Measurements from ENCODE around the gene ITGAL.
"Not testable (repeated sequence)": the region's sequence is repeated elsewhere in the genome, so short reads cannot be mapped to it uniquely, and the experiment has no call there.

The ITGAL gene

DNA sequence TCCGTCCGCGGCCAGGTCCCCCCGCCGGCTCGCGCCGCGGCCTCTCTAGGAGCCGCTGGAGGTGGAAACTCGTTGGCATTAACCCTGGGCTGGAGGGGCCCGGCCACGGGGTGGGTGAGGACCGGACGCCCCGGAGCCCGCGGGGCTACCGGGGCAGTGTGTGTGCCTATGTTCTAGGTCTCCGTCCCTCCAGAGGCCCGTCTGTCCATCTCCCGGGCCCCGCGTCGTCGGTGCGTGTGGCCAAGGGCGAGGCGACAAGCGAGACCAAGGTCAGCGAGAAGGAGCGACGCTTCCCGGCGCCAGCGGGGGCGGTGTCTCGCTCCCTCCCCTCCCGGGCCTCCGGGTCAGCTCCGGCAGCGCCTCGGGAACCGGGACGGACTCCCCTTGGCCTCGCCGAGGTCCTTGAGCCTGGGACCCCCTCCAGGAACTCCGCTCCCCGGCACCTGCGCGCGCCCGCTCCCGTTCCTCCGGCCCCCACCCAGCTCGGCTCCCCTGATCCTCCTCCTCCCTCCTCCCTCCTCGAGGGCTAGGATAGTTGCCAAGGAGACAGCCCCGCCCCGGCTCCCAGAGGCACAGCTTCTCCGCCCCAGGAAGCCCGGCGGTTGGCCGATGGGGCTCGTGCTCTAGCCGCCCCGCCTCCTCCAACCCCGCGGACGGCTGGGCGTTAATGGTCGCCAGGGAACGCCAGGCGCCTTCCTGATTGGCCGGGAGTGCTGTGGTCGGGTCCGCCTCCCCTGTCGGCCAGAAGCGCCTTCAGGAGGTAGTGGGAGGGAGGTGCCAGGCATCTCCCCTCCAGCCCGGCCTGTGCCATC, 54.5 kb downstream of the ITGAL start:
- peak; percentile 99 for DNase-seq

DNA sequence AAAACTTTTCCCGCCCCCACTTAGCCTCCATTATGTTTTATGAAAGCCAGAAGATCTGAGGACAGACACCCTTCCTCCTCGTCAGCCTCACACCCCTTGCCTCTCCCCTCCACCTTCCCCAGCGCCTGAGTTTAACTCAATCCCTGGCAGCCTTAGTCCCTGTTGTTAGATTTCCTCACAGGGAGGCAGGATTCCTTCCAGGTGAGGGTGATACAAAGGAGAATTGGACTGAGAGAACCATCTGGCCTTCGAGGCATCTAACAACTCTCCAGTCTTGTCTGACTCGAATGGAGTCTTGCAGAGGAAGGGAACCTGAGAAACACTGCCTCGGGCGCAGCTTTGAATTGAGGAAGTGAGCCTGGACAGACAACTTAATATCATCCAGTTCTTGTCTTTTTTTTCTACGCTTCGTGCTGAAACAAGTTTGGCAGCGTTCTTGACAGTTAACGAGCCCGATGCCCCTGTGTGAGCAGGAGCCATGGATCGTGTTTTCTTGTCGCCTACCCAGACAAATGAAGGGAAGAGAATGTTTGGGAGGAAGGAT, 55.2 kb downstream of the ITGAL start:
- peak; percentile 78 for DNase-seq

DNA sequence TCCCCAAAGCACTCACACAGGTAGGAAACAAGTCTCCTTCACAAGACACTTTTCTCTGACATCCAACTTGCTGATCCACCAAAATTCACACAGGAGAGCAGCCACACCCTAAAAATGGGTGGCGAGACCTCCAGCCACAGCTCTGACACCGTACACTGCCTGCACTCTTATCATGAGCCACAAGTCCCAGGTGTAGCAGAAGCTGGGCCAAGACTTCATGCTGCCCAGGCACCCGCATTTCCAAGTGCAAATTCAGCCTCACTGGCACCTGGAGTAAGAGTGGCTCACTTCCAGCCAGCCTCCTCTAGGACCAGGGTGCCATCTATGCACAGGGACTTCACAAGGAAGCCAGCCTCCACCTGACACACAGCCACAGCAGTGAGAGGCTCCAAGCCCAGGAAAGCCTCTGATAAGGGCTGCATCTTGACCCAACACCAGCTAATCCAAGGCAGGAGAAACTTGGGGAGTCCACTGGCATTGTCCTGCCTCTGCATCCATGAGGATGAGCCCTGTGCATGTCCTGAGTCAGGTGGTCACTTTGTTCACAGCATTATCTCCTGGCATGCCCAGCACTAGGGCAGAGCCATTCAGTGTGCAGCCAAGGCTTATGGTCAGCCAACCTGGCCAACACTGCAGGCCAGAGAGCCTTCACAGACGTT, 56.4 kb downstream of the ITGAL start:
- DNase-seq: peak; percentile 68

DNA sequence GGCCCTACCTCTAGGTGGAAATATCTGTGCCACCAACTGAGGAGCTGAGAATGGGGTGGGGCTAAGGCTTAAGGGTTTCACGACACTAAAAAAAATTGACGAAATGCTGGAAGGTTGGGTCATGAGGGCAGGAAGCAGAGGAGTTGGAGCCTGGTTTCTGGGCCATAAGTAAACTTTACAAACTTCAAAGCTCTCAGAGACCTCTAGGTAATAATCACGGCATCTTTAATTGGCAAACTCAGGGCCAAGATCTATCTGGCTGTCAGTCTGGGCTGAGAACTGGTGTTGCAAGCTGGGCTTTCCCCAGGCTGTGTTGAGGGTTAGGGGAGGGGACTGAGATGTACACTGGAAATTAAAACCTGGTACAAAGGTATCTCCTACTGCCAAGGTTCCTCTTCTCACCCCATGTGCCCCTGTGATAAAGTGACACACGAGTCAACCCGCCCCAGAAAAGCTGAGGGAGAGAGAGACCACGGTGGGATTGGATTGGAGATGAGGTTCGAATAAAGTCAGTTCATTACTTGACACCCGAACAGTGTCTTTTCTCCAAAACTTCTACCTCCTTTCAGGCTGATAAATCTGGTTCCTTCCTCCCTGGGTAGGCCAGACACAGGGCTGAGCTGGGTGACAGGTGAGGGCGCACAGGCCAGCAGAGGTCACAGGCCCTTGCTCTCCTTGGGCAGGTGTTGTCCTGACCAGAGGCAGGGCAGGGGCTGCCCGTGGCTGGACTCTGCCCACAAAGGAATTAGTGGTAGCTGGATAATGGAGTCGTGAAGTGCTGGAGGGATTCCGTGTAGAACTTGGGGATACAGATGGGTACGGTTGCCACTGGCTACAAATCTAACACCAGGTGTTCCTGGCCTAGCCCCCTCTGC, 57.9 kb downstream of the ITGAL start:
- DNase-seq: peak; percentile 38

DNA sequence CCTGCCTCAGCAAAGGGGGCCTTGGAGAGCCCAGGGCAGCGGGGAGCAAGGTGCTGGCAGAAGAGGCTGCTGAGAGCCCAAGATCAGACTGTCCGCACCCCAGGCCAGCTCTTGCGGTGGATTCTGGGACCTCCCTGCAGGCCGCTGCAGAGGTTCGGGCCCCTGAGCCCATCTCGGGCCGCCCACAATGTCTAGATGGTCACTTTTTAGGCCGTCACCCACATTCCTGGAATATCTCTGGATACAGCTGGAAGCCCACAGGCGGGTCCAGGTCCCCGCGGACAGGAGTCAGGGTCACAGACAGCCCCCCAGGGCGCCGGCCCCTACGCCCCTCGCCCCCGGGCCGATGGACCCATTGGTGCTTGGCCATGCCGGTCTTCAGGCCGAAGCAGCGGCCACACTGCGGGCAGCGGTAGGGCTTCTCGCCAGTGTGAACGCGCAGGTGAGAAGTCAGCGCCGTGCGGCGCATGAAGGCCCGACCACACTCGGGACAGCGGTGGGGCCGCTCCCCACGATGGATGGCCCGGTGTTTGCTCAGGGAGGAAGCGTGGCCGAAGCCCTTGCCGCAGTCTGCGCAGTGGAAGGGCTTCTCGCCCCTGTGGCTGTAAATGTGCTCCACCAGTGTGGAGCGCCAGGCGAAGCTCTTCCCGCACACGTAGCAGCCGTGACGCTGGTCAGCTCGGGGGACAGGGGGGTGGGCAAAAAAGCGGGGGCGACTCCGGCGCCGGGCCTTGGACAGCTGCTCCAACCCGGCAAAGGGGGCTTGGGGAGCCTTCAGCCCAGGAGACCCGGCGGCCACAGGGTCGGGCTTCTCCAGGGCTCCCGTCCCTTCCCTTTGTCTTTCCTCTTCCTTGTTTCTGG, 60.0 kb downstream of the ITGAL start:
- DNase-seq: no peak

DNA sequence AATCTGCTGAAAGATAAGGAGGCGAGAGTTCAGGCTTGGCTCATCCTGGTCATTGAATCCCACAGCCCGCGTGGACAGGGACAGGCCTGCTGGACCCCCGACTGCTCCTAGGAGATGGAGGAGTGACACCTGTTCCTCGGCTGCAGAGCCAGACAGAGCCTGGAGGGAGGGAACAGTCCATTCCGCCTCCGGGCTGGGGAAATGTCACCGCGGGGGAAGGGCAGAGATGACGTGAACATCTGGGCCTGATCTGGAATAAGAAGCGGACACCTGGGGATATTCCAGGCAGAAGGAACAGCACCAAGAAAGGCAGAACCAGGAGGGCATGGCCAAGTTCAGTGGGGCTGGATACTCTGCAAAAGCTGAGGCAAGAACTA, 60.6 kb downstream of the ITGAL start:
- DNase-seq: no peak

DNA sequence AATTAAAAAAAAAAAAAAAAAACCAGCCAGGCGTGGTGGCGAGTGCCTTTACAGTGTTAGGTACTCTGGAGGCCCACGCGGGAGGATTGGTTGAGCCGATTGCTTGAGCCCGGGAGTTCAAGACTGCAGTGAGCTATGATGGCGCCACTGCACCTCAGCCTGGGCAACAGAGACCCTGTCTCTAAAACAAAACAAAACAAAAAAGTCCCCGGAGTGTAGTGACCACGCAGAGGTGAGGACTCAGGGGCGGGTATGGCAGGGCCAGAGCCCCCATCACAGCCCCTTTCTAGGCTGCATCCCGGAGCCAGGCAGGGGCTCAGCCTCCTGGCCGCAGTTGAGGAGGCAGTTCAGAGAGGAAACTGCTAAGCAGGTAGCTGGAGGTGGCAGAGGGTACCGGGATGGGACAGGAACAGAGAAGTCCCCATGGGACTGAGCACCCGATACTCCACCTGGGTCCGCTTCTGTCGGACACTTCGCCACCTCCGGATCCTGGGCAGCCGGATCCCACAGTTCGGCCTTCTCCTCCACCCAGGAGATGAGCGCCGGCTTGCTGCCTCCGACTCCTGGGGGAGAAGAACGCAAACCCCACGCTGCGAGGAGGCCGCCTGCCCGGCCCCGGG, 61.3 kb downstream of the ITGAL start:
- DNase-seq: peak; percentile 63

DNA sequence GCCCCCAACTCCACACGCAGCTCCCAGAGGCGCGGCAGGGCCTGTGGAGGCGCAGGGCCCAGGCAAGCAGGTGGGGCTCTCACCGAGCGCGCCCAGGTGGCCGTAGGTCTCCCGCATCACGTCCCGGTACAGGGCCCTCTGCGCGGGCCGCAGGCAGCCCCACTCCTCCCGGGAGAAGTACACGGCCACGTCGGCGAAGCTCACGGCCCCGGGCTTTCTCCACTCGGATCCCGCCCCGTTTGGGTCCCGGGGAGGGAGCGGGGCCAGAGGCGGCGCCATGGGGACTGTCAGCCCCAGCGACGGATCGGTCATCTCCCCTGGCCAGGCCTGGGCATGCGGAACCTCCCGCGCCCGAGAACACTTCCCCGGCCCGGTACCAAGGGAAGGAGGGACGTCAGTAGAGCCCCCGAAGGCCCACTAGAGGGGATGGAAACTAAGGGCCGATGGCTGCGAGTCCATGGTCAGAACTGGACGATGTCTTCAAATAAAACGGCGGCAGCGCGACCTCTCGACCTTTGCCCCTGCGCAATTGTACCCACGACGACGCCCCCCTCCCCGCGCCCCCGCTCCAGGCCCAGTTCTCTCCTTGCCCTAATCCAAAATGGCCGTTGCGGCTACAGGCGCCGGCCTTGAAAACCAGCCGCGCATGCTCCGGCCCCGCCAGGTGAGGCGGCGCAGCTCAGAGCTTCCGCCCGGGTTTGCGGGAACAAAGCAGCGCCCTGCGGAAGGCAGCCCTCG, 62.0 kb downstream of the ITGAL start, which contains the start of gene ZNF747:
Gene ZNF747, minus strand, starts transcription at position 491 of the 738 bp plus-strand sequence. Its CDS starts 179 bp downstream, at position 312.
- peak; percentile 94 for DNase-seq

DNA sequence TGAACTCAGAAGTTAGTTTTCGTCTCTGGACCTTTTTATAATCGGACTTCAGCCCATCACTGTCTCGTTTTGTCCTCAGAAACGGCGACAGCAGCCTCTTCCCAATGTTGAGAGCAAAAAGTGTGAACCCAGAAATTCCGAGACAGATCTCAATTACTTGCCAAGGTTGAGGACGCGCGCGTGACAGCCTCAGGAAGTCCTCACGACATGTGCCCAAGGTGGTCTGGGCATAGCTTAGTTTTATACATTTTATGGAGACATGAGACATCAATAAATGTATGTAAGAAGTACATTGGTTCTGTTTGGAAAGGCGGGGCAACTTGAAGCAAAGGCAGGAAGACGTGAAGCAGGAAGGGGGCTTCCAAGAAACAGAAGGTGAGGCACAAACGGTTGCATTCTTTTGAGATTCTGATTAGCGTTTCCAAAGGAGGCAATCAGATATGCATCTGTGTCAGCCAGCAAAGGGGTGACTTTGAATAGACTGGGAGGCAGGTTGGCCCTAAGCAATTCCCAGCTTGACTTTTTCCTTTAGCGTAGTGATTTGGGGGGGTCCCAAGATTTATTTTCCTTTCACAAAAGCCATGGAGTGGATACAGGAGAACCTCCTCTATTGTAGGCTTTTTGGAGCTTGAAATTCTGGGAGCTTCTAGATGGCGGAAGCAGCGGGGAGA, 62.7 kb downstream of the ITGAL start:
- DNase-seq: peak; percentile 65

DNA sequence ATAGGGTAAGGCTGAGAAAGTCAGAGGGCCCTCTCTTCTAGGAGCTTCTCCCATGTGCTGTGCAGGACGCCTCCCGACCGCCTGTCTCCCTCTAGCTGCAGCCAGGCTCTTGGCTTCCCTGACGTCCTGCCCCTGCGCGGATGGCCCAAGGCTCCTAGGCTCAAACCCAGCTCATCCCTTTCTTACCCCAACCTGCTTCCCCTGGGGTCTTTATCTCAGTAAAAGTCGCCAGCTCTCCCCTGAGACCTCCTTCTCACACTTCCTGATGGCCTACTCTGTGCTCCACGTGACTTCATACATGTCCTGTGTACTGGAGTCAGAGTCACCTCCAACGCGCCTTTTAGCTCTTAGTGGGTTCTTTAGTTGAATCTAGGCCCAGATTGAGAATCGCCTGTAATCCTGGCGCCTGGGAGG, 63.2 kb downstream of the ITGAL start:
- peak; percentile 92 for DNase-seq

DNA sequence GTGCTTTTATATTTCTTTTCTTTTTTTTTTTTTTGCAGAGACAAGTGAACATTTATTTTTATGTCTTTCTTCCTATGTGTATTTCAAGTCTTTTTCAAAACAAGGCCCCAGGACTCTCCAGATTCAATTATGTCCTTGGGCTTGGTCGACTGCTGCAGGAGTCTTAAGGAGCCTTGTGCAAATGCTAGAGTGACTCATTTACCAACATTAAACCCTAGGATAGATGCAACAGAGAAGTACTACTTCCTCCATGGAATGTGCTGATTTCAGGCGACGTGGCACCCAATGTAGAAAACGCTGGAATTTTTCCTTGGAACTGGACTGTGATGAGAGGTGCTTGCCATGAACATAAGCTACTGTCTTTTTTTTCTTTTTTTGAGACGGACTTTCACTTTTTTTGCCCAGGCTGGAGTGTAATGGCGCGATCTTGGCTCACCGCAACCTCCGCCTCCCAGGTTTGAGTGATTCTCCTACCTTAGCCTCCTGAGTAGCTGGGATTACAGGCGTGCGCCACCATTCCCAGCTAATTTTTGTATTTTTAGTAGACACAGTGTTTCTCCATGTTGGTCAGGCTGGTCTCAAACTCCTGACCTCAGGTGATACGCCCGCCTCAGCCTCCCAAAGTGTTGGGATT, 64.0 kb downstream of the ITGAL start:
- not testable (repeated sequence) for DNase-seq

DNA sequence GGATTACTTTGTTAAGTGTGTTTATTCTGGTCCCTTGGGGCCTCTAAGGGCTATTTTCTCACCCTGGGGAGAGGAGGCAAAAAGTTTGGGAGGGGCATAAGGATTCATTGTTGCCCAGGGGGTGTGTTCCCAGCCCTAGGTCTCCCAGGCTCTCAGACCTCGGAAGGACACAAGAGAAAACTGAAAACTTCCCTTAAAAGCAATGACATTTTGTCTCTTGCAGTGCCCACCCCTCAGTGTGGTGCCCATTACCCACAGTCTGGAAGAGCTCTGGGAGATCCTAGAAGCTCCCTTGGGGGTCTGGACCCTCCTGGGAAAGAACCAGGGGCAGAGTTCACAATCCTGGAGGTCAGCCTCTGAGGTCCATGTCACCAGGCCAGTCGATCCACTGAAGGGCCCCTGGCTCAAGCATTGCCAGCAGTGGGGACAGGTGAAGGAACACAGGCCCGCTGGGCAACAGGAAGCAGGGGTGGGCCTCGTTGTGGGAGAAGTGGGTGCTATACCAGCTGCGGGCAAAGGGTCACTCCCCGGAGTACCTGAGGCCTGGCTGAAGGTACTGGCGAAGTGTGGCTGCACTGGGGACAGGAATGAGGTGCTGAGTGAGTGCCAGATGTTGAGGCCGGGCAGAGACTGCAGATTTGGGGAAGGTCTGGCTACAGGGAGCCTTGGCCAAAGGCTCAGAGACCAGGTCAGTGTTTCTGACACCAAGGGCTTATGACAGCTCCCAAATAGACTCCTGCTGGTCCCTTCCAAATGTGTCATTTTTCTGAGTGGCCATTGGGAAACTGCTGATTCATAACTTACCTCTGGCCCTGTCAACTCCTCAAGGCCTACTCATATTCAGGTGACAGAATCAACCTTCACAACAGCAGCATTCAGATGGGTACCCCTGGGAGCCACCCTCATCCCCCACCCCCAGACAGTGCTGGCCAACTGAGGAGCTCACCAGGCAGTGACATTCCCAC, 66.7 kb downstream of the ITGAL start:
- DNase-seq: no peak

DNA sequence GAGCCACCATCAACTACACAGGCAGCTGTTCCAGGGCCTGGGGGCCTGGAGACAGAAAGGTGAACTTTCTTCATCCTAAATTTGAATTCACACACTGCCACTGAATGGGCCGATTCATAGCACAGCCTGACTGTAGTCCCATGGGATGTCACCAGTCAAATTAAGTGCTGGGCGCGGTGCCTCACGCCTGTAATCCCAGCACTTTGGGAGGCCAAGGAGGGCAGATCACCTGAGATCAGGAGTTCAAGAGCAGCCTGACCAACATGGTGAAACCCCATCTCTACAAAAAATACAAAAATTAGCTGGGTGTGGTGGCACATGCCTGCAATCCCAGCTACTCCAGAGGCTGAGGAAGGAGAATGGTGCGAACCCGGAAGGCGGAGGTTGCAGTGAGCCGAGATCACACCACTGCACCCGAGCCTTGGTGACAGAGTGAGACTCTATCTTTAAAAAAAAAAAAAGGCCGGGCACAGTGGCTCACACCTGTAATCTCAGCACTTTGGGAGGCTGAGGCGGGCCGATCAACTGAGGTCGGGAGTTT, 67.5 kb downstream of the ITGAL start:
- DNase-seq: not testable (repeated sequence)

DNA sequence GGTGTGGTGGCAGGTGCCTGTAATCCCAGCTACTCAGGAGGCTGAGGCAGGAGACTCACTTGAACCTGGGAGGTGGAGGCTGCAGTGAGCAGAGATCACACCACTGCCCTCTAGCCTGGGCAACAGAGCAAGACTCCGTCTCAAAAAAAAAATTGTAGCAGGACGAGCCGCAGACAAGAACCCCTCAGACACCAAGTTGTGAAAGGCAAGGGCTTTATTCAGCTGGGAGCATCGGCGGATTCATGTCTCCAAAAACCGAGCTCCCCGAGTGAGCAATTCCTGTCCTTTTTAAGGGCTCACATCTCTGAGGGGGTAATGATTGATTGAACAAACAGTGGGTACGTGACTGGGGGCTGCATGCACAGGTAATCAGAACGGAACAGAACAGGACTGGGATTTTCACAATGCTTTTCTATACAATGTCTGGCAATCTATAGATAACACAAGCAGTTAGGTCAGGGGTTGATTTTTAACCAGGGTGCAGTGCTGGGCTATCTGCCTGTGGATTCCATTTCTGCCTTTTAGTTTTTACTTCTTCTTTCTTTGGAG, 68.4 kb downstream of the ITGAL start:
- peak; percentile 82 for DNase-seq

DNA sequence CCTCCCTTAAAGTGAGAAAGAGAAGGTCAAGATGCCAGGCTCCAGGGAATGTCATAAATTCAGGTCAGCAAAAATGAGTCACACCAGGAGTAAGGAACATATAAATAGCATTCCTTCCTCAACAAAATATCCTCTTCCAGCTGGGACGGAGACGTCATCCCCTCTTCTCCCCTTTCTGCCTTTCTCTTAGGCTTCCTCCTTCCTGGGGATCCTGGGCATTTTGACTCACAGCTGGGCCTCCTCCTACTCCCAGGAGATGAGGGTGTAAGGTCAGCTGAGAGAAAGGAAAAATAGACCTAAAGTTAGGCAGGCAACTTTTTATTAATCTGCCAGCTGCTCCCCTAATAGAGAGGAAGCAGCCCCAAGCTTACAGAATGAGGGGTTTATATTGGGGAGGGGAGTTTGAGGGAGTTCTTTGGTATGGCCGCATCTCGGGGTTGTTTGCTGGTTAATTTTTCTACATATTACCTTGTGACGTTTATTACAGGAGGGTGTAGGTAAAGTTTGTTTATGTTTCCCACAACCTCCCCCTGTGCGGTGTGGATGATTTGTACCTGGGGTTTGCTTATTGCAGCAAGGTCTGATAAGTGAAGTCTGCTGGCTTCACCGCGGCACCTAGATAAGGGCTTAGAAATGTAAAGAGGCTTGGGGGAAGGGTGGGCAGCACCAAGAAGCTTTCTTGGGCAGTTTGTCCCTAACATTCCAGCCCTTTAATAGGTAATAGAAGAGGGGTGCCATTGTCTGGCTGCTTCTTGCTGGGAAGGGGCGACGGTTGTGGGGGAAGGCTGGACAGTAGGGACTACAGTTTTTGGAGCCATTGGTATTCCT, 69.2 kb downstream of the ITGAL start:
- DNase-seq: peak; percentile 65

DNA sequence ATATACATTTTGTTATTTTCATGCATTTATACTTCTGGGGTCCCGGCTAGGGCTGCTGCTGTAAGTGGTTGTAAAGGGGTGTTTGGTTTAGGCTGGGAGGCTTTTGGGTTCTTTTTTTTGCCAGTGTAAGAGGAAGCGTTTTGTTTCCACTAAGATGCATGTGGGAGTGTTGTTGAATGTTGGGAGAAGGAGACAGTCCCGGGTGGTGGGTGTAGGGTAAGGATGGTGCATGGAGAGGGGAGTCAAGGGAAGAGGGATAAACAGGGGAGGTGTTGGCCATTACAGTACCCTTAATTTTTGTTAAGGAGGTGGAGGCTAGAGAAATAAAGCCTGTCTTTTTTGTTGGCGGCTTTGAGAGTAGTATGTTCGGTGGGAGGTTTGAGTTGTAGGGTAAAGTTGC, 70.5 kb downstream of the ITGAL start:
- no peak for DNase-seq

DNA sequence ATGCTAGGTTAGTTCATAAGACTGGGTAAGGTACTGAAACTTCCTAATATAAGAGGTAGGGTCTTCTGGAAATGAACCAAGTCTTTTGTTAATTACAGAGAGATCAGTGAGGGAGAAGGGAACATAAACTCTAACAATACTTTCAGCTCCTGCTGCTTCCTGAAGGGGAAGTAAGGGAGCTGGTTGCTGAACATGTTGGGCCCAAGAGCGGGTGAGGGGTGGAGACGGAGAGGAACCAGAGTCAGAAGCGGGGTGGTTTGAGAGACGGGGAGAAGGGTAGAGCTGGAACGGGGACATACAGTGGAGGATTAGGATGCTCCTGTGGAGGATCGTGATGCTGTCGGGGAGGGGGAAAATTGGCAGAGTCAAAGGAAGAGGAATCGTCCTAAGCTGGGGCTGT, 73.6 kb downstream of the ITGAL start:
- DNase-seq: peak; percentile 16

All from hematopoietic multipotent progenitor cell treated with erythropoietin and hydrocortisone succinate and interleukin-3 and kit ligand, for 6 days (in vitro differentiated cells).